MCF 10A (cell line): ENCODE measurements around the gene DESI2. TPM values are rescaled to one million over a fixed set of nuclear protein-coding genes. Genes with fewer than 3 reads are reported as not detected.

Experiments used
- BruUV-seq: library from RNA; stranded (reverse); fragments of 400-500 nt; replicated peaks from 2 replicates; lab custom pipeline; 2021; lab: Mats Ljungman, UMichigan
- CTCF ChIA-PET: fragments of 300-600 bp; sonication (Branson Sonifier 250); formaldehyde crosslinking; extraction: SDS; loops from one replicate; lab custom pipeline; 2021; ENCODE audit warnings: antibody characterized with exemption, inconsistent platforms; lab: Yijun Ruan, JAX
- POLR2A ChIA-PET: fragments of 300-600, 350-650 bp; sonication (Branson Sonifier 250); formaldehyde crosslinking; extraction: SDS; loops from one replicate; lab custom pipeline; 2020; ENCODE audit warnings: antibody characterized with exemption, inconsistent platforms; lab: Yijun Ruan, JAX
- DNase-seq: peaks from one replicate; pipeline ENCODE4 v3.0.0-alpha.2; 2018; ENCODE audit not compliant: unreplicated experiment
- H3K27ac Mint-ChIP-seq: one replicate; pipeline ENCODE4 v1.8.0; 2022; ENCODE audit warnings: mild to moderate bottlenecking, low read depth, mixed read lengths; ENCODE audit not compliant: unreplicated experiment
- H3K27me3 Mint-ChIP-seq: one replicate; pipeline ENCODE4 v1.8.0; 2022; ENCODE audit warnings: mixed read lengths; ENCODE audit not compliant: insufficient read depth, unreplicated experiment
- H3K36me3 Mint-ChIP-seq: one replicate; pipeline ENCODE4 v1.8.0; 2022; ENCODE audit warnings: mild to moderate bottlenecking, moderate library complexity, mixed read lengths; ENCODE audit not compliant: insufficient read depth, unreplicated experiment
- H3K4me1 Mint-ChIP-seq: one replicate; pipeline ENCODE4 v1.8.0; 2022; ENCODE audit warnings: mixed read lengths; ENCODE audit not compliant: insufficient read depth, unreplicated experiment
- H3K4me3 Mint-ChIP-seq: one replicate; pipeline ENCODE4 v1.8.0; 2022; ENCODE audit warnings: mild to moderate bottlenecking, moderate library complexity, mixed read lengths; ENCODE audit not compliant: unreplicated experiment
- H3K9me3 Mint-ChIP-seq: one replicate; pipeline ENCODE4 v1.8.0; 2022; ENCODE audit warnings: mixed read lengths; ENCODE audit not compliant: unreplicated experiment
- intact Hi-C: fragments of 100-400 bp; cut with micrococcal nuclease; formaldehyde crosslinking; loops from 2 replicates; pipeline ENCODE4 v1.14.1; 2022
- total RNA-seq: library from RNA; stranded (reverse); gene quantifications from 2 replicates; pipeline ENCODE4 v1.2.3, GENCODE V29; 2022
- TF ChIP-seq, protein P1 (sequence below): fragments of 200-600 bp; IDR thresholded peaks from one replicate; pipeline ENCODE4 v1.8.0; 2022; ENCODE audit warnings: antibody characterized with exemption, mild to moderate bottlenecking; ENCODE audit not compliant: unreplicated experiment

The DESI2 gene
- total RNA-seq, 1 experiment from 2014 or later, result 101 TPM

DNA sequence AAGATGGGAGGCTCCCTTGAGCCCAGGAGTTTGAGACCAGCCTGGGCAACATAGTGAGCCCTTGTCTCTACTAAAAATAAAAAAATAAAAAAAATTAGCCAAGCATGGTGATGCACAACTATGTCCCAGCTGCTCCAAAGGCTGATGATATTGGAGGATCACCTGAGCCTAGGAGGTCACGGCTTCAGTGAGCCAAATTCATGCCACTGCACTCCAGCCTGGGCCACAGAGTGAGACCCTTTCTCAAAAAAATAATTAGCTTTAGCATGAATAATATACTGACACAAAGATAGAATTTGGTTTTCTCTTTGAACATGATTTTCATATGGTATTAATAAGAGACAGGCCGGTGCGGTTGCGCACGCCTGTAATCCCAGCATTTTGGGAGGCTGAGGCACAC is 88.8 kb downstream of the DESI2 start:
- no TSS peak for BruUV-seq
- Mint-ChIP-seq H3K36me3 (no peaks in the 10 kb centered on the region), H3K27me3 (no peaks in the 10 kb centered on the region), H3K9me3 (no peaks in the 10 kb centered on the region), H3K4me1 (peaks cover 12% of the 10 kb centered on the region), H3K4me3 (no peak overlapping the region), H3K27ac (peak overlapping the region; percentile 10)
- POLR2A ChIA-PET, result interaction anchor here (1.1 to 1.2 kb wide), 2 partner anchors 22 to 26 kb away, joined by 4 to 5 read pairs; no protein-coding TSS in a partner anchor
- CTCF ChIA-PET, result interaction anchor here (0.6 to 2.8 kb wide), 4 partner anchors 19 to 102 kb away, joined by 3 to 20 read pairs (median 4); no protein-coding TSS in a partner anchor
- TF ChIP-seq, protein P1, sequence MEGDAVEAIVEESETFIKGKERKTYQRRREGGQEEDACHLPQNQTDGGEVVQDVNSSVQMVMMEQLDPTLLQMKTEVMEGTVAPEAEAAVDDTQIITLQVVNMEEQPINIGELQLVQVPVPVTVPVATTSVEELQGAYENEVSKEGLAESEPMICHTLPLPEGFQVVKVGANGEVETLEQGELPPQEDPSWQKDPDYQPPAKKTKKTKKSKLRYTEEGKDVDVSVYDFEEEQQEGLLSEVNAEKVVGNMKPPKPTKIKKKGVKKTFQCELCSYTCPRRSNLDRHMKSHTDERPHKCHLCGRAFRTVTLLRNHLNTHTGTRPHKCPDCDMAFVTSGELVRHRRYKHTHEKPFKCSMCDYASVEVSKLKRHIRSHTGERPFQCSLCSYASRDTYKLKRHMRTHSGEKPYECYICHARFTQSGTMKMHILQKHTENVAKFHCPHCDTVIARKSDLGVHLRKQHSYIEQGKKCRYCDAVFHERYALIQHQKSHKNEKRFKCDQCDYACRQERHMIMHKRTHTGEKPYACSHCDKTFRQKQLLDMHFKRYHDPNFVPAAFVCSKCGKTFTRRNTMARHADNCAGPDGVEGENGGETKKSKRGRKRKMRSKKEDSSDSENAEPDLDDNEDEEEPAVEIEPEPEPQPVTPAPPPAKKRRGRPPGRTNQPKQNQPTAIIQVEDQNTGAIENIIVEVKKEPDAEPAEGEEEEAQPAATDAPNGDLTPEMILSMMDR, result no peak
- no peak for DNase-seq
- intact Hi-C loops, result loop anchor here (2.0 kb wide), 1 partner anchor 89 kb away; the partner anchor contains the start of gene DESI2

DNA sequence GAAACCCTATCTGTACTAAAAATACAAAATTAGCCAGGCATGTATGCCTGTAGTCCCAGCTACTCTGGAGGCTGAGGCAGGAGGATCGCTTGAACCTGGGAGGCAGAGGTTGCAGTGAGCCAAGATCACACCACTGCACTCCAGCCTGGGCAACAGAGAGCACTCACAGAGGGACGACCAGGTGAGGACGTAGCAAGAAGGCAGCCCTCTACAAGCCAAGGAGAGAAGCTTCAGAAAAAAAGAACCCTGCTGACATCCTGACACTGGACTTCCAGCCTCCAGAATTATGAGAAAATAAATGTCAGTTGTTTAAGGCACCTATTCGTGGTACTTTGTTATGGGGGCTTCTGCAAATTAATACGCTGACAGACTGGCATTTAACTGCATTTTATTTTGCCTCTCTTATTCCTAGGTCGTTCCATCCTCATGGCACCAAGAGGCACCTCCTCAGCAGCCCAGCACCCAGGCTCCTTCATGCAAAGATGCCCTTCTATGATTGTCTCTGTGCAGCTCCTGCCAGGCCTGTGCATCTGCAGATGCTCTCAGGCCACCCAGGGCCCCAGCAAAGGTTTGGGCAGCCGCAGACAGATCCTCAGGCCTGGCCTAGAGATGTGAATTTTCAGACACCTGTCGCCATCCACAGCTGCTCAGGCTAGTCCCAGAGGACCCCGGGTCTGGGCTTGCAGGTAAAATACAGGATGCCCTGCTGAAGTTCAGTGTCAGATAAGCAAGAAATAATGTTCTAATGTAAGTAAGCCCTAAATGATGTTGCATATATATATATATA is 96.5 kb downstream of the DESI2 start:
- DNase-seq, result no peak
- no peaks in the 10 kb centered on the region for H3K9me3 Mint-ChIP-seq
- intact Hi-C loops, result no loop called here
- no TSS peak for BruUV-seq
- no peak overlapping the region for H3K27ac Mint-ChIP-seq
- ChIA-PET POLR2A (no interaction called here), CTCF (interaction anchor here (0.6 to 1.5 kb wide), 3 partner anchors 45 to 341 kb away, joined by 3 to 4 read pairs (median 3); no protein-coding TSS in a partner anchor)
- H3K36me3 Mint-ChIP-seq, result no peaks in the 10 kb centered on the region
- no peaks in the 10 kb centered on the region for H3K27me3 Mint-ChIP-seq
- no peak overlapping the region for H3K4me3 Mint-ChIP-seq
- no peaks in the 10 kb centered on the region for H3K4me1 Mint-ChIP-seq
- TF ChIP-seq, protein P1, result no peak

DNA sequence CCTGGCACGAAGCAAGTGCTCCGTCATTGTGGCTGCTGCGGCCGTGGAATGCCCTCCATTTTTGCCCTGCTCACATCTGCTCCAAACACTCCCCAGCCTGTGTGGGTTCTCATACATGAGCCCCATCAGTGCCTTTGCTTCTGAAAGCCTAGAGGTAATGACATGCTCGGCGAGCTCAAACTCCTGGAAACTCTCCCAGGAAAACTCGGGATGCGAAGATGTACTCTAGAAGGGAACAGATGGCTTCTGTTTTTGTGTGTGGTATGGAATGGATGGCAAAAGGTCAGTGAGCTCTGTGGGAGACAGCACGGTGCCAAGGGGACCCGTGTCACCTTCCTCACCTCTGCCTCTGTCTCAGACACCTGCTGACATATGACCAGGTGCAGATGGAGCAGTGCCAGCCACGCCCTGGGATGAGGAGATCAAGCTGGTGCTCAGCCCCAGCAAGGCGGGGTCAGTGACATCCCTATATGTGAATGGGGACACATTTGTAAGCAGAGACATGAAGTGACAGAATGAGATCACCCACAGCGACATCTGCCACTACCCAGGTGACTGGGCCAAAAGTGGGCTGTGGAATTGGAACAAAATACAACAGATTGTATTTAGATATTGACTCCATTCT is 98.5 kb downstream of the DESI2 start:
- TF ChIP-seq, protein P1, result no peak
- Mint-ChIP-seq H3K27ac (no peak overlapping the region), H3K4me3 (no peak overlapping the region), H3K36me3 (no peaks in the 10 kb centered on the region), H3K4me1 (no peaks in the 10 kb centered on the region), H3K9me3 (no peaks in the 10 kb centered on the region), H3K27me3 (no peaks in the 10 kb centered on the region)
- POLR2A ChIA-PET, result interaction anchor here (1.1 kb wide), 1 partner anchor 12 kb away, joined by 4 read pairs; no protein-coding TSS in a partner anchor
- no peak for DNase-seq
- CTCF ChIA-PET, result no interaction called here
- BruUV-seq, result no TSS peak
- intact Hi-C loops, result no loop called here

DNA sequence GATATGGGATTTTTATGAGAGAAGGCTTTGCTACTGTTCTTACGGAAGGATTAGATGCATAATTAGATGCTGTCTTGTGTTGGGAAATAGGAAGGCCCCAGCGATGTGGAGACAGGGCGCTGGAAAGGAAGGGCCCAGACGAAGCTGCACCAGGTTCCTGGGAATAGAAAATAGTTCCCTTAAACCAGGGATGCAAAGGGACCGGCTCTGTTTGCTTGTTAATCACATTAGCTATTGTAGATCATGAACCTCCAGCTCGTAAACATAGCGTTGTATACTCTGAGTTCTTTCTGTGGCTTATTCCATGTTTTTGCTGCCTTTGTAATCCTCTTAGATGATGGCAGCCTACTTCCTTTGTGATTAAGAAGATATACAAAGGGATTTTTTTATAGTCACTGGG is 102.7 kb downstream of the DESI2 start:
- TF ChIP-seq, protein P1, result no peak
- BruUV-seq, result no TSS peak
- H3K27ac Mint-ChIP-seq, result no peak overlapping the region
- no peaks in the 10 kb centered on the region for H3K36me3 Mint-ChIP-seq
- no peaks in the 10 kb centered on the region for H3K9me3 Mint-ChIP-seq
- no peaks in the 10 kb centered on the region for H3K27me3 Mint-ChIP-seq
- DNase-seq, result no peak
- no peaks in the 10 kb centered on the region for H3K4me1 Mint-ChIP-seq
- POLR2A ChIA-PET, result interaction anchor here (0.7 to 1.6 kb wide), 2 partner anchors 10 to 15 kb away, joined by 3 to 4 read pairs; no protein-coding TSS in a partner anchor
- H3K4me3 Mint-ChIP-seq, result no peak overlapping the region
- CTCF ChIA-PET, result interaction anchor here (0.6 to 0.7 kb wide), 5 partner anchors 19 to 1988 kb away, joined by 3 to 5 read pairs (median 3); no protein-coding TSS in a partner anchor
- intact Hi-C loops, result no loop called here
